HepG2 (cell line): Measurements from ENCODE around the gene CFAP119. TPM values are rescaled to one million over a fixed set of nuclear protein-coding genes. Genes with fewer than 3 reads are reported as not detected.

Source experiments
- ATAC-seq: fragments of 200-7000 bp; cut with Tn5 transposase; 3 replicates; pipeline ENCODE4 v1.9.1; 2020; ENCODE audit warnings: mild to moderate bottlenecking, moderate library complexity
- BruUV-seq: library from RNA; stranded (reverse); fragments of 400-500 nt; replicated peaks from 2 replicates; lab custom pipeline; 2021; lab: Mats Ljungman, UMichigan
- CTCF ChIA-PET: fragments of 300-600 bp; formaldehyde crosslinking; extraction: SDS; loops from one replicate; lab custom pipeline; 2021; ENCODE audit warnings: low total read pairs, inconsistent platforms, low intra/inter-chr PET ratio; lab: Yijun Ruan, JAX
- POLR2A ChIA-PET: fragments of 350-600 bp; sonication (Branson Sonifier 250); formaldehyde crosslinking; loops from one replicate; lab custom pipeline; 2020; ENCODE audit warnings: antibody characterized with exemption, inconsistent platforms; lab: Yijun Ruan, JAX
- DNase-seq: peaks from one replicate; pipeline ENCODE4 v3.0.0-alpha.2; 2015; ENCODE audit warnings: low spot score
- FAIRE-seq: peaks from 3 replicates; lab custom pipeline; 2011; peaks lifted over from hg19 to GRCh38; lab: Jason Lieb, UNC
- H2AFZ ChIP-seq: one replicate; pipeline ENCODE4 v1.6.1; 2011; ENCODE audit warnings: low read length, inconsistent platforms
- H3K27ac ChIP-seq: fragments of 300-600 bp; 3 replicates; pipeline ENCODE4 v1.8.0; 2011; ENCODE audit warnings: mixed run types, mild to moderate bottlenecking, mixed read lengths, low read length, inconsistent platforms; ENCODE audit not compliant: insufficient read depth; ENCODE audit errors: extremely low read length
- H3K27me3 ChIP-seq, 2 experiments: fragments of 200-600 bp in 1 of 2; 2 replicates in 1 of 2; 3 replicates in 1 of 2; pipeline versions ENCODE4 v1.6.0 to v1.8.0; 2011; ENCODE audit warnings: low read length in 2 of 2, mild to moderate bottlenecking in 2 of 2, moderate library complexity in 2 of 2, inconsistent platforms in 1 of 2; ENCODE audit not compliant: insufficient read depth in 2 of 2, control insufficient read depth in 1 of 2
- H3K36me3 ChIP-seq, 2 experiments: fragments of 200-600 bp in 1 of 2; replicated peaks in 1 of 2; 2 replicates in 1 of 2; 3 replicates in 1 of 2; pipeline versions ENCODE4 v1.5.1 to v1.8.0; 2011; ENCODE audit warnings: low read length in 2 of 2, inconsistent platforms in 1 of 2; ENCODE audit not compliant: insufficient read depth in 2 of 2, control insufficient read depth in 1 of 2
- H3K4me1 ChIP-seq: 2 replicates; pipeline ENCODE4 v1.5.1; 2012; ENCODE audit warnings: low read length, inconsistent platforms; ENCODE audit not compliant: insufficient read depth
- H3K4me2 ChIP-seq: 2 replicates; pipeline ENCODE4 v1.6.0; 2011; ENCODE audit warnings: low read depth, low read length, inconsistent platforms
- H3K4me3 ChIP-seq, 3 experiments: fragments of 200-600 bp in 1 of 3; sonication (generic), shearing (Covaris generic) in 1 of 3; replicated peaks in 1 of 3; 2 replicates each; pipeline ENCODE4 v1.5.1; 2011 to 2016; ENCODE audit warnings: low read length in 3 of 3, inconsistent platforms in 2 of 3, low read depth in 2 of 3, mild to moderate bottlenecking in 2 of 3, control low read depth in 1 of 3, mixed read lengths in 1 of 3; ENCODE audit not compliant: insufficient read depth in 1 of 3
- H3K79me2 ChIP-seq: one replicate; pipeline ENCODE4 v1.6.1; 2011; ENCODE audit warnings: low read length, inconsistent platforms; ENCODE audit not compliant: insufficient read depth
- H3K9ac ChIP-seq: 2 replicates; pipeline ENCODE4 v1.6.0; 2011; ENCODE audit warnings: mild to moderate bottlenecking, low read depth, low read length, inconsistent platforms; ENCODE audit not compliant: insufficient read depth
- H3K9me3 ChIP-seq: 2 replicates; pipeline ENCODE4 v1.5.1; 2012; ENCODE audit warnings: mild to moderate bottlenecking, low read length
- H4K20me1 ChIP-seq: 2 replicates; pipeline ENCODE4 v1.6.0; 2011; ENCODE audit warnings: inconsistent platforms, mild to moderate bottlenecking, low read length, moderate library complexity; ENCODE audit not compliant: insufficient read depth
- CERS6 ChIP-seq: sonication (generic); formaldehyde crosslinking; IDR thresholded peaks from 2 replicates; pipeline ENCODE4 v1.5.0; 2020; ENCODE audit warnings: missing genetic modification reagents
- FOSL1 ChIP-seq: sonication (generic); formaldehyde crosslinking; IDR thresholded peaks from 2 replicates; pipeline ENCODE4 v1.9.0; 2021; ENCODE audit warnings: missing genetic modification reagents, borderline replicate concordance
- IRX3 ChIP-seq: sonication (generic); formaldehyde crosslinking; IDR thresholded peaks from 2 replicates; pipeline ENCODE4 v1.8.1; 2023; ENCODE audit warnings: mild to moderate bottlenecking, low read depth, missing genetic modification reagents, borderline replicate concordance
- MBD4 ChIP-seq: IDR thresholded peaks from 2 replicates; pipeline ENCODE4 v1.6.1; 2012; ENCODE audit warnings: low read length, inconsistent platforms, borderline replicate concordance
- MYNN ChIP-seq: sonication (generic); formaldehyde crosslinking; IDR thresholded peaks from 2 replicates; pipeline ENCODE4 v1.4.0; 2020; ENCODE audit warnings: mild to moderate bottlenecking, low read depth, missing genetic modification reagents
- NFATC3 ChIP-seq: sonication (generic); formaldehyde crosslinking; IDR thresholded peaks from 2 replicates; pipeline ENCODE4 v1.5.1; 2020; ENCODE audit warnings: mild to moderate bottlenecking, missing genetic modification reagents
- SNAI1 ChIP-seq: sonication (generic); formaldehyde crosslinking; IDR thresholded peaks from 2 replicates; pipeline ENCODE4 v1.5.0; 2020; ENCODE audit warnings: mild to moderate bottlenecking, missing genetic modification reagents, borderline replicate concordance
- ZKSCAN1 ChIP-seq: fragments of 150-350 bp; IDR thresholded peaks from 2 replicates; pipeline ENCODE4 v1.6.1; 2014; ENCODE audit warnings: low read length
- ZNF24 ChIP-seq: fragments of 450-650 bp; IDR thresholded peaks from 2 replicates; pipeline ENCODE4 v1.6.1; 2017; ENCODE audit warnings: antibody characterized with exemption, mild to moderate bottlenecking
- ZNF263 ChIP-seq: sonication (generic); formaldehyde crosslinking; IDR thresholded peaks from 2 replicates; pipeline ENCODE4 v1.4.0; 2020; ENCODE audit warnings: missing genetic modification reagents
- ZNF431 ChIP-seq: sonication (generic); formaldehyde crosslinking; IDR thresholded peaks from 2 replicates; pipeline ENCODE4 v1.9.0; 2022; ENCODE audit warnings: missing genetic modification reagents, low read depth, mild to moderate bottlenecking, borderline replicate concordance
- ZNF713 ChIP-seq: sonication (generic); formaldehyde crosslinking; IDR thresholded peaks from 2 replicates; pipeline ENCODE4 v1.4.0; 2020; ENCODE audit warnings: mild to moderate bottlenecking, missing genetic modification reagents
- ZNF839 ChIP-seq: sonication (generic); formaldehyde crosslinking; IDR thresholded peaks from 2 replicates; pipeline ENCODE4 v1.4.0; 2020; ENCODE audit warnings: missing genetic modification reagents, mild to moderate bottlenecking, borderline replicate concordance
- WGBS: methylation state at CpG from one replicate; pipeline ENCODE4 v1.1.6; 2017; ENCODE audit warnings: low lambda C conversion rate; 5-methylcytosine and 5-hydroxymethylcytosine counted together
- in situ Hi-C: cut with HindIII; loops from 2 replicates; pipeline ENCODE4 v1.10.0; 2017; ENCODE audit warnings: low pct_unique_long_range_greater_than_20kb; ENCODE audit not compliant: extremely low pct_ligation_motif_present
- intact Hi-C: fragments of 100-400 bp; cut with micrococcal nuclease; formaldehyde crosslinking; loops from one replicate; pipeline ENCODE4 v1.10.0; 2022; ENCODE audit not compliant: unreplicated experiment
- polyA plus RNA-seq, 8 experiments: library from polyadenylated mRNA; depleted of rRNA in 3 of 8; stranded (reverse) in 7 of 8; unstranded in 1 of 8; fragments of >200 nt; fragmentation: Illumina TruSeq in 4 of 8; extraction: Trizol in 4 of 8; gene quantifications; 2 replicates each; pipeline versions ENCODE4 v1.2.1 to v1.2.3, GENCODE V29; 2011 to 2016; ENCODE audit warnings: low read depth in 4 of 8, missing spikeins in 1 of 8, mixed read lengths in 1 of 8; ENCODE audit not compliant: insufficient read depth in 1 of 8
- total RNA-seq, 5 experiments: library from RNA; depleted of rRNA; stranded (reverse); fragments of >200 nt; fragmentation: Illumina TruSeq; extraction: Trizol; gene quantifications; 2 replicates each; pipeline ENCODE4 v1.2.3, GENCODE V29; 2016; ENCODE audit warnings: low read depth in 1 of 5
- TF ChIP-seq, protein P1 (sequence below): sonication (generic); IDR thresholded peaks from 2 replicates; pipeline ENCODE4 v1.6.1; 2016; ENCODE audit warnings: low read depth, borderline replicate concordance
- TF ChIP-seq, protein P2 (sequence below): sonication (generic); formaldehyde crosslinking; IDR thresholded peaks from 2 replicates; pipeline ENCODE4 v1.4.0; 2020; ENCODE audit warnings: mild to moderate bottlenecking, missing genetic modification reagents

The CFAP119 gene
- total and polyA plus RNA-seq, 2 of the 13 experiments (the other 11 are each of a cell fraction or from before 2014, with no cell fraction given) = 6.4 TPM

DNA sequence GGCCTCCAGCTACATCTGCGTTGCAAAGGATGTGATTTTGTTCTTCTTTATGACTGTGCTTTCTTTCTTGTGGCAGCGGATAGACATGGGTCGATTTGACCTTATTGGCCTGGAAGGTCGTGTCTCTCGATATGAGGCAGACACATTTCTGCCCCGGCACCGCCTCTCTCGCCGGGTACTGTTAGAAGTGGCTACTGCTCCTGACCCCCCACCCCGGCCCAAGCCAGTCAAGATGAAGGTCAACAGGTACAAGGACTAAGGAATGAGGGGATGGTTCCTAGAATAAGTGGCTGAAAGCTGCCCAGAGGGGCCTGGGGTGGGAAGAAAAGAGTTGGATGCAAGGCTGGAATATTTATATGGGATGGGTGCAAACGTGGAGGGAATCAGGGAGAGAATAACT lies 41.8 kb downstream of the CFAP119 start:
- no peak overlapping the region for H3K9ac ChIP-seq
- peaks cover 2% of the 10 kb centered on the region for H3K79me2 ChIP-seq
- no peak overlapping the region for H3K27ac ChIP-seq
- H3K9me3 ChIP-seq = no peaks in the 10 kb centered on the region
- DNase-seq (no peak), ATAC-seq (no peak), FAIRE-seq (no peak)
- no peaks in the 10 kb centered on the region for H3K27me3 ChIP-seq
- intact Hi-C loops = no loop called here
- H3K4me2 ChIP-seq = no peak overlapping the region
- in situ Hi-C loops = no loop called here
- H4K20me1 ChIP-seq = no peaks in the 10 kb centered on the region; the same call in 1 of the 2 replicates
- TF ChIP-seq ZNF24 (no peak), ZNF839 (CRISPR knock-in tag) (no peak), IRX3 (no peak), NFATC3 (CRISPR knock-in tag) (no peak)
- TF ChIP-seq, protein P1, sequence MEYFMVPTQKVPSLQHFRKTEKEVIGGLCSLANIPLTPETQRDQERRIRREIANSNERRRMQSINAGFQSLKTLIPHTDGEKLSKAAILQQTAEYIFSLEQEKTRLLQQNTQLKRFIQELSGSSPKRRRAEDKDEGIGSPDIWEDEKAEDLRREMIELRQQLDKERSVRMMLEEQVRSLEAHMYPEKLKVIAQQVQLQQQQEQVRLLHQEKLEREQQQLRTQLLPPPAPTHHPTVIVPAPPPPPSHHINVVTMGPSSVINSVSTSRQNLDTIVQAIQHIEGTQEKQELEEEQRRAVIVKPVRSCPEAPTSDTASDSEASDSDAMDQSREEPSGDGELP = no peak
- no TSS peak for BruUV-seq
- H3K4me1 ChIP-seq = peaks cover 8% of the 10 kb centered on the region
- H2AFZ ChIP-seq = no peak overlapping the region
- no peak overlapping the region for H3K4me3 ChIP-seq
- 98% methylated on average over 11 of the region's 11 CpGs for WGBS
- ChIA-PET CTCF (no interaction called here), POLR2A (interaction anchor here (1.2 kb wide), 1 partner anchor 12 kb away, joined by 3 read pairs; no protein-coding TSS in a partner anchor)
- peaks cover 69 to 94% of the 10 kb centered on the region in 2 experiments for H3K36me3 ChIP-seq

GRCh38 chr16:30715750-30716445 lies 46.0 kb downstream of the CFAP119 start:
- Histone ChIP-seq H3K4me3 (no peak overlapping the region), H3K9me3 (no peaks in the 10 kb centered on the region), H3K27ac (no peak overlapping the region), H3K36me3 (peaks cover 62 to 87% of the 10 kb centered on the region in 2 experiments), H3K79me2 (peaks cover 2% of the 10 kb centered on the region), H3K9ac (no peak overlapping the region), H2AFZ (no peak overlapping the region), H3K4me2 (no peak overlapping the region), H4K20me1 (no peaks in the 10 kb centered on the region), H3K4me1 (peaks cover 8% of the 10 kb centered on the region), H3K27me3 (no peaks in the 10 kb centered on the region)
- BruUV-seq = no TSS peak
- intact Hi-C loops = no loop called here
- ATAC-seq (no peak), DNase-seq (no peak), FAIRE-seq (no peak)
- 97% methylated on average over 17 of the region's 17 CpGs for WGBS
- TF ChIP-seq ZNF431 (CRISPR knock-in tag) (no peak), MYNN (CRISPR knock-in tag) (no peak), ZNF713 (no peak), CERS6 (CRISPR knock-in tag) (no peak), FOSL1 (CRISPR knock-in tag) (no peak), SNAI1 (CRISPR knock-in tag) (no peak), MBD4 (no peak), ZNF263 (CRISPR knock-in tag) (no peak), ZKSCAN1 (no peak)
- TF ChIP-seq, protein P2, sequence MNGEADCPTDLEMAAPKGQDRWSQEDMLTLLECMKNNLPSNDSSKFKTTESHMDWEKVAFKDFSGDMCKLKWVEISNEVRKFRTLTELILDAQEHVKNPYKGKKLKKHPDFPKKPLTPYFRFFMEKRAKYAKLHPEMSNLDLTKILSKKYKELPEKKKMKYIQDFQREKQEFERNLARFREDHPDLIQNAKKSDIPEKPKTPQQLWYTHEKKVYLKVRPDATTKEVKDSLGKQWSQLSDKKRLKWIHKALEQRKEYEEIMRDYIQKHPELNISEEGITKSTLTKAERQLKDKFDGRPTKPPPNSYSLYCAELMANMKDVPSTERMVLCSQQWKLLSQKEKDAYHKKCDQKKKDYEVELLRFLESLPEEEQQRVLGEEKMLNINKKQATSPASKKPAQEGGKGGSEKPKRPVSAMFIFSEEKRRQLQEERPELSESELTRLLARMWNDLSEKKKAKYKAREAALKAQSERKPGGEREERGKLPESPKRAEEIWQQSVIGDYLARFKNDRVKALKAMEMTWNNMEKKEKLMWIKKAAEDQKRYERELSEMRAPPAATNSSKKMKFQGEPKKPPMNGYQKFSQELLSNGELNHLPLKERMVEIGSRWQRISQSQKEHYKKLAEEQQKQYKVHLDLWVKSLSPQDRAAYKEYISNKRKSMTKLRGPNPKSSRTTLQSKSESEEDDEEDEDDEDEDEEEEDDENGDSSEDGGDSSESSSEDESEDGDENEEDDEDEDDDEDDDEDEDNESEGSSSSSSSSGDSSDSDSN (CRISPR knock-in tag) = no peak
- CTCF ChIA-PET = no interaction called here
- POLR2A ChIA-PET = no interaction called here
- in situ Hi-C loops = no loop called here
